ENCODE data around the gene C9orf43.

The C9orf43 gene

DNA sequence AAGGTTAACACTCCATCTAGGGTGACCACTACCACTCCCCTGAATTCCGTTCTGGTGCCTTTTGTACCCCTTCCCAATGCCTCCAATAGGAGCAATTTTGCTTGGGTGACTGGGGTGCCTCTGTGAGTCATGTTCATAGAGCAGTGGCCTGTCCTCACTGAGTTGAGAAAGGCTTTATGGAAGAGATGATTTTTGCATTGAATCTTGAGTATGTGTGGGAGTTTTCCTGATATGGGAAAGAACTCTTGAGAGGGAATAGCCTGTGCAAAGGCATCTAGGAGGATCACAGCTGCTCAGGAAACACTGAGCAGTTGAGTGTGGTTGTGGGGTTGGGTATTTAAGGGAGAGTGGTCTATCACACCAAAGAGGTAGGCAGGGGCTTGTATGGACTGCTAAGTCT is 16.2 kb downstream of the C9orf43 start:
- Histone ChIP-seq H3K9me3 (ENCODE audit: insufficient read depth, low read depth, low read length) (no peaks in the 10 kb centered on the region), H3K36me3 (ENCODE audit: insufficient read depth, low read length) (no peaks in the 10 kb centered on the region), H3K9me2 (replicated peaks; ENCODE audit: low read depth, low read length) (no peaks in the 10 kb centered on the region), H3K4me1 (ENCODE audit: insufficient read depth, low read length, poor library complexity, severe bottlenecking) (peaks cover 43% of the 10 kb centered on the region), H3F3A (ENCODE audit: low read depth) (no peaks in the 10 kb centered on the region), H2AFZ (ENCODE audit: low read length) (no peak overlapping the region), H3K27me3 (ENCODE audit: insufficient read depth, low read length, poor library complexity, severe bottlenecking) (no peaks in the 10 kb centered on the region), H4K20me1 (ENCODE audit: insufficient read depth, low read length, poor library complexity, severe bottlenecking) (no peaks in the 10 kb centered on the region), H3K9ac (ENCODE audit: low read depth, low read length, poor library complexity, severe bottlenecking) (peak overlapping the region; percentile 70), H3K4me3 (ENCODE audit: low read length, poor library complexity, severe bottlenecking) (peak overlapping the region; percentile 63), H3K4me2 (ENCODE audit: low read depth, low read length, poor library complexity, severe bottlenecking) (peak overlapping the region; percentile 87), H3K79me2 (ENCODE audit: insufficient read depth, low read length) (no peaks in the 10 kb centered on the region)
- TF ChIP-seq EZH2phosphoT487 (IDR thresholded peaks at IDR 0.05; ENCODE audit: borderline replicate concordance), result no peak
- TF ChIP-seq, protein P1, sequence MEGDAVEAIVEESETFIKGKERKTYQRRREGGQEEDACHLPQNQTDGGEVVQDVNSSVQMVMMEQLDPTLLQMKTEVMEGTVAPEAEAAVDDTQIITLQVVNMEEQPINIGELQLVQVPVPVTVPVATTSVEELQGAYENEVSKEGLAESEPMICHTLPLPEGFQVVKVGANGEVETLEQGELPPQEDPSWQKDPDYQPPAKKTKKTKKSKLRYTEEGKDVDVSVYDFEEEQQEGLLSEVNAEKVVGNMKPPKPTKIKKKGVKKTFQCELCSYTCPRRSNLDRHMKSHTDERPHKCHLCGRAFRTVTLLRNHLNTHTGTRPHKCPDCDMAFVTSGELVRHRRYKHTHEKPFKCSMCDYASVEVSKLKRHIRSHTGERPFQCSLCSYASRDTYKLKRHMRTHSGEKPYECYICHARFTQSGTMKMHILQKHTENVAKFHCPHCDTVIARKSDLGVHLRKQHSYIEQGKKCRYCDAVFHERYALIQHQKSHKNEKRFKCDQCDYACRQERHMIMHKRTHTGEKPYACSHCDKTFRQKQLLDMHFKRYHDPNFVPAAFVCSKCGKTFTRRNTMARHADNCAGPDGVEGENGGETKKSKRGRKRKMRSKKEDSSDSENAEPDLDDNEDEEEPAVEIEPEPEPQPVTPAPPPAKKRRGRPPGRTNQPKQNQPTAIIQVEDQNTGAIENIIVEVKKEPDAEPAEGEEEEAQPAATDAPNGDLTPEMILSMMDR (conservative IDR thresholded peaks at IDR 0.05; ENCODE audit: low read length), result no peak

DNA sequence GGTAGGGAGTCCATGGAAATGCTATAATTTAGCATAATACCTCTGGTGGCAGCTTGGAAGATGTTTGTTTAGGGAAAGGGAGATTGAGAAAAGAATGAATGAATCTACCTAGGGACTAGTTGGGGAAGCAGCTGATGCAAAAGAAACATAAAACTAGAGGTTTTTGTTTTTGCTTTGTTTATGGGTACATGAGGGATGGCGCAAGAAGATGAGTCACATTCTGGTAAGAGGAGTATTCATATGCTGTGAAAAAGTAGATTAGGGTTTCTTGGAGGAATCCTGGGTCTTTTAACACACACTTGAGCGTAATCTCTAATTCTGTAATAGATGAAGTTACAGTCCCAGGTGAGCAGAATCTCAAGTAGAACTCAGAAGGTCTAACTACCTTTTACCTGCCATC is 17.1 kb downstream of the C9orf43 start:
- Histone ChIP-seq H4K20me1 (ENCODE audit: insufficient read depth, low read length, poor library complexity, severe bottlenecking) (no peaks in the 10 kb centered on the region), H2AFZ (ENCODE audit: low read length) (no peak overlapping the region), H3K79me2 (ENCODE audit: insufficient read depth, low read length) (no peaks in the 10 kb centered on the region), H3K9me2 (replicated peaks; ENCODE audit: low read depth, low read length) (no peaks in the 10 kb centered on the region), H3F3A (ENCODE audit: low read depth) (no peaks in the 10 kb centered on the region), H3K27me3 (ENCODE audit: insufficient read depth, low read length, poor library complexity, severe bottlenecking) (no peaks in the 10 kb centered on the region), H3K4me2 (ENCODE audit: low read depth, low read length, poor library complexity, severe bottlenecking) (peak overlapping the region; percentile 54), H3K4me3 (ENCODE audit: low read length, poor library complexity, severe bottlenecking) (peak overlapping the region; percentile 13), H3K36me3 (ENCODE audit: insufficient read depth, low read length) (no peaks in the 10 kb centered on the region), H3K9ac (ENCODE audit: low read depth, low read length, poor library complexity, severe bottlenecking) (peak overlapping the region; percentile 35), H3K4me1 (ENCODE audit: insufficient read depth, low read length, poor library complexity, severe bottlenecking) (peaks cover 43% of the 10 kb centered on the region), H3K9me3 (ENCODE audit: insufficient read depth, low read depth, low read length) (no peaks in the 10 kb centered on the region)
- TF ChIP-seq, protein P1 (conservative IDR thresholded peaks at IDR 0.05; ENCODE audit: low read length), result no peak
- TF ChIP-seq EZH2phosphoT487 (IDR thresholded peaks at IDR 0.05; ENCODE audit: borderline replicate concordance), result no peak

DNA sequence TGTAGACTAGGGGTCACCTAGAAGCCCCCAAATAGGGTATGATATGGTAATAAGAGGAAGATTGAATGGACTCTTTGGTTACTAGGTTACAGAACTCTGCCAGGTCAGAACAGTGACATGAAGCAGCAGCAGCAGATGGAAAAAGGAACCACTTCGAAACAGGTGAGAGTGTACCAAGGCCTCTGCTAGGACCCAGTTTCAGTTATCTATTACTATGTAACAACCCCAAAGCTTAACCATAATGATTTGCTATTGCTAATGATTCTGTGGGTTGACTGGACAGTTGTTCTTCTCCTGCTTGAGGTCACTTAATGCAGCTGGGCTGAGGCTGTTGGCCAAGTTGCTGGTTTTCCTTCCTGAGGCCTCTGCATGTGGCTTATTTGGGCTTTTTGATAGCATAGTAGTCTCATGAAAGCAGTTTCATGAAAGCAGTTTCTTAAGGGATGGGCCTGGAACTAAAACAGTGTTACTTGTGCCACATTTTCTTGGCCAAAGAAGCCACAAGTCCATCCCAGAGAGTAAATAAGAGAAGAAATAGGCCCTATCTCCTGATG is 17.6 kb downstream of the C9orf43 start:
- Histone ChIP-seq H3K9me3 (ENCODE audit: insufficient read depth, low read depth, low read length) (no peaks in the 10 kb centered on the region), H3F3A (ENCODE audit: low read depth) (no peaks in the 10 kb centered on the region), H3K36me3 (ENCODE audit: insufficient read depth, low read length) (no peaks in the 10 kb centered on the region), H3K4me2 (ENCODE audit: low read depth, low read length, poor library complexity, severe bottlenecking) (peak overlapping the region; percentile 54), H3K9me2 (replicated peaks; ENCODE audit: low read depth, low read length) (no peaks in the 10 kb centered on the region), H3K79me2 (ENCODE audit: insufficient read depth, low read length) (no peaks in the 10 kb centered on the region), H4K20me1 (ENCODE audit: insufficient read depth, low read length, poor library complexity, severe bottlenecking) (no peaks in the 10 kb centered on the region), H3K4me3 (ENCODE audit: low read length, poor library complexity, severe bottlenecking) (peak overlapping the region; percentile 13), H3K9ac (ENCODE audit: low read depth, low read length, poor library complexity, severe bottlenecking) (peak overlapping the region; percentile 35), H2AFZ (ENCODE audit: low read length) (0 out of 2 replicates have a peak overlapping the region, but pooled peaks have one; percentile 41), H3K27me3 (ENCODE audit: insufficient read depth, low read length, poor library complexity, severe bottlenecking) (no peaks in the 10 kb centered on the region), H3K4me1 (ENCODE audit: insufficient read depth, low read length, poor library complexity, severe bottlenecking) (peaks cover 43% of the 10 kb centered on the region)
- no peak for TF ChIP-seq EZH2phosphoT487 (IDR thresholded peaks at IDR 0.05; ENCODE audit: borderline replicate concordance)
- TF ChIP-seq, protein P1 (conservative IDR thresholded peaks at IDR 0.05; ENCODE audit: low read length), result no peak
